GM19023 (cell line): Measurements from ENCODE around the gene ANKRD61.
"Not testable (repeated sequence)": the region's sequence is repeated elsewhere in the genome, so short reads cannot be mapped to it uniquely, and the experiment has no call there.

Experiments used
- ATAC-seq: cut with Tn5 transposase; IDR thresholded peaks from one replicate; pipeline ENCODE4 v1.9.1; 2021; ENCODE audit warnings: mild to moderate bottlenecking, moderate library complexity; ENCODE audit not compliant: unreplicated experiment

Gene ANKRD61

DNA sequence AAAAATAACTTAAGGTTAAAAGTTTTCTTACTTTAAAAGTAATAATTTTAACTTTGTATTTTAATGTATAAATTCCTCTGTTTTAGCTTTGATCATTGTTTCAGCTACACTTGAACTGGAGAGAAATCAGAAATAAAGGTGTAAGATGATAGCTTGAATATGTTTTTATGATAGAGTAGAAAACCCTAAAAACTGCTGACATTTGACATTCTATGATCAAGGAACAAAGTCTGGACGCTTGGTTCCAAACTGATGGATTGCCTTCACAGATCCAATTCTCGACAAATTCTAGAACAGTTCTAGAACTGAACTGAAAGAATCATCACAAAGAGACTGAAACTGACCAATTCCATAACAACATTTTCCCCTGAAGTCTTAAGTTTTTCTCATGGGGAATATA is at the start of gene ANKRD61:
Gene ANKRD61 (plus strand): TSS at position 389 of the 400 bp plus-strand sequence. CDS start 0 bp downstream, at position 389.
- no peak for ATAC-seq

DNA sequence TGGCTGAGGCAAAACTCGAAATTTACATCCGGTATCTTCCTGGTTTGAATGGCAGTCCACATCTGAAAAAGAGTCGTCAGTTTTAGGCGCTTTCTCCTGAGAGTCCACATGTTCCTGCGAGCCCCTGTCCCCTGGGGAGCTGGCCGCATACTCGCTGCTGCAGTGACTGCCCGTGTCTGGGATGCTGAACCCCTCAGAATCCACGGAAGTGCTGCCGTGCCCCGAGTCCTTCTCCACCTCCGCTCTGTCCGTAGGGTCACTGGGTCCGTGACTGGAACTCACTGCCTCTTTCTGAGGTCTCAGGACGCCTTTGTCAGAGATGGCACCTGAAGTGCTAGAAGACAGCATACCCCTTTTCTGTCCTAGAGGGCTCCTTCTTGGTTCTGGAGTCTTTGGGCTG is 44.1 kb upstream of the ANKRD61 start:
- not testable (repeated sequence) for ATAC-seq

DNA sequence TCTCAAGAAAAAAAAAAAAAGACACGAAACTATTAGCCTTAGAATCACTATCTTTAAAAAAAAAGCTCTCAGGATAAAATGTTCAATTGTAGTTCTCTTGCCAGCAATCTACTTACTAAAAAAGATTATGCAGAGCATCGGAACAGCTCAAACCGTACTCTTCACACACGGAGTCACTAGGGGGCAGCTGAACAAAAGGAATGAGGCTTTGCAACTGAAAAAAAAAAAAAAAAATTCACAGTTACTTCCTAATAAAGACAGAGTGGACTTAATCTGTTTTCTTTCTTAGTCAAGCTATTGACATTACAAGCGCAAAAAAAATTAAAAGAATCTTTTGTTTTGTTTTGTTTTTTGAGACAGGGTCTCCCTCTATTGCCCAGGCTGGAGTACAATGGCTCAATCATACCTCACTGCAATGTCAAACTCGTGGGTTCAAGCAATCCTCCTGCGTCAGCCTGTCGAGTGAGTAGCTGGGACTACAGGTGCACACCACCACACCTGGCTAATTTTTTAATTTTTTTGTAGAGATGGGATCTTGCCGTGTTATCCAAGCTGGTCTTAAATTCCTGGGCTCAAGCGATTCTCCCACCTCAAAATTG is 33.9 kb upstream of the ANKRD61 start:
- no peak for ATAC-seq

DNA sequence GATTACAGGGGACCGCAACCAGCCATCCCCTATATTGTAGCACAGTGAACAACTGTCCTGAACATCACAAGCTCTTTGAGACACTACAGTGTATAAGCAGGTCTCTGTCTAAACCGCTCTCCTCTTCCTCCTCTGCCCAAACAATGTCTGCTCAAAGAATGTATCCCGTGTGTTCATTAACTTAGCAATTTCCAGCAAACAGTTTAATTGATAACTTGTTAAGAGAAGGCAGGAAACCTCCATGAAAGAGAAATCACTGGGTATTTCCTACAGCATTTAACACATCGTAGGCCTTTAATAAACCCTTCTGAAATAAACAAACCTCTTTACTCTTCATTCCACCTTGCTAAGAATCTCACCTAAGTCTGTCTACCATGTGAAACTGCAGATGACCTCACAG is 23.8 kb upstream of the ANKRD61 start:
- no peak for ATAC-seq

DNA sequence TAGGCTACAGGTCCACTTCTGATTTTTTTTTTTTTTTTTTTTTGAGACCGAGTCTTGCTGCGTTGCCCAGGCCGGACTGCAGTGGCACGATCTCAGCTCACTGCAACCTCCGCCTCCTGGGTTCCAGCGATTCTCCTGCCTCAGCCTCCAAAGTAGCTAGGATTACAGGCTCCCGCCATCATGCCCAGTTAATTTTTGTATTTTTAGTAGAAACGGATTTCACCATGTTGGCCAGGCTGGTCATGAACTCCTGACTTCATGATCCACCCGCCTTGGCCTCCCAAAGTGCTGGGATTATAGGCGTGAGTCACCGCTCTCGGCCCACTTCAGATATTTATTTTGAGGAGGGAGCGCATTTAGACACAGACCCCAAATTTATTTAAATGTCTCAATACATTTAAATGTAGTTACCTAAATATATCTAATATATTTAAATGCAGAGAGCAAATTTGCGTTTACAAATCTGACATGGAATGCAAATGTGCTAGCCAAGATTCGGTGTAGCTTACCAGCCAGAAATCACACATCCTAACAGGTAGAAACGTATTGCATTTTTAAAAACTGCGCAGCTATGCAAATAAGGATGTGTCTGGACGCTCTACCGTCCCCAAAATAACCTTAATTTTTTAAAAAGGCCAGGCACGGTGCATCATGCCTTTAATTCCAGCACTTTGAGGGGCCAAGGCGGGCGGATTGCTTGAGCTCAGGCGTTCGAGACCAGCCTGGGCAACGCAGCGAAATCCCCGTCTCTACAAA is 23.2 kb upstream of the ANKRD61 start:
- ATAC-seq = not testable (repeated sequence)

DNA sequence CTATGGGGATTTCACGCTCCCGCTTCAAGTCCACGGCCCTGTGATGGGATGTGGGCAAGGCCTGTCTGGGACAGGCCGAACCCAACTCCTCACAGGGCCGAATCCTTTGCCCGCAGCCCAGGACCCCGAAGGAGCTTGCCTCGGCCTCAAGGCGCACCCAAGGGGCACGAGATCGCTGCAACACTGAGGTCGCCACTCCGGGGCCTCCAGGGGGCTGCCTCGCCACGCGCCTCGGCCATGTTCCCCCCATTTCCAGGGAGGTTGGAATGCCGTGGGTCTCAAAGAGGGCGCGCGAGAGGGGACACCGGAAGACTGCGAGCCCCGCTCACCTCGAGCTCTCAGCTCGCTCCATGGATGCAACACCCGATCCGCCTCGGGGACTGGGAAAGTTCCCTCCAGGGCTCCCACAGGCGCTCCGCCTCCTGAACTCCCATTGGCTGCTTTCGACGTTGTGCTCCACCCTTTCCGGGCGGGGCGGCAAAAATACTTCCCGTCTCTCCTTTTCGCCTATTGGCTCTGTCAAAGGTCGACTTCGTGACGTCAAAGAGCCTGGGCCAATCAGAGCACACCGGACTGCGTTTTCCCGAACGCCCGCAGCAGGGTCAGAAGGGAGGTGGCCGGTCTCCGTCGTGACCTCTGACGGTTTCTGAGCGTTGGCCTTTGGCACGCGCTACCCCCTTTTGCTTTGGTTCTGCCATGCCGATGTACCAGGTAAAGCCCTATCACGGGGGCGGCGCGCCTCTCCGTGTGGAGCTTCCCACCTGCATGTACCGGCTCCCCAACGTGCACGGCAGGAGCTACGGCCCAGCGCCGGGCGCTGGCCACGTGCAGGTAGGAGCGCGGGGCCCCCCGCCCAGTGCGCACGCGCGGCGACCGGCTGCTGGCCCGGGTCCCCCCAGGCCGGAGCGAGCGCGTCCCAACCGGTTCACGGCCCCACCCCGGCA is 22.2 kb upstream of the ANKRD61 start, which contains the start of the genes AIMP2 and PMS2:
Gene AIMP2 (plus strand): TSS at position 605 of the 944 bp plus-strand sequence. CDS start 92 bp downstream, at position 697.
Gene PMS2 (minus strand): TSS at position 382 of the 944 bp plus-strand sequence. CDS start 30 bp downstream, at position 352.
- ATAC-seq = peak; percentile 97

DNA sequence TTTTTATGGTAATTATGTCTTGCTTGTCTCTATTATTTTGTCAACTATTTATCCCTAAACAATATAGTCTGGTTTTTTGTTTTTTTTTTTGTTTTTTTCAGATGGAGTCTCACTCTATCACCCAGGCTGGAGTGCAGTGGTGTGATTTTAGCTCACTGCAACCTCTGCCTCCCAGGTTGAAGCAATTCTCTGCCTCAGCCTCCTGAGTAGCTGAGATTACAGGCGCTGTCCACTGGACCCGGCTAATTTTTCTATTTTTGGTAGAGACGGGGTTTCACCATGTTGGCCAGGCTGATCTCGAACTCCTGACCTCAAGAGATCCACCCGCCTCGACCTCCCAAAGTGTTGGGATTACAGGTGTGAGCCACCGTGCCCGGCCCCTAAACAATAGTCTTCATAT is 20.8 kb upstream of the ANKRD61 start:
- ATAC-seq = not testable (repeated sequence)

DNA sequence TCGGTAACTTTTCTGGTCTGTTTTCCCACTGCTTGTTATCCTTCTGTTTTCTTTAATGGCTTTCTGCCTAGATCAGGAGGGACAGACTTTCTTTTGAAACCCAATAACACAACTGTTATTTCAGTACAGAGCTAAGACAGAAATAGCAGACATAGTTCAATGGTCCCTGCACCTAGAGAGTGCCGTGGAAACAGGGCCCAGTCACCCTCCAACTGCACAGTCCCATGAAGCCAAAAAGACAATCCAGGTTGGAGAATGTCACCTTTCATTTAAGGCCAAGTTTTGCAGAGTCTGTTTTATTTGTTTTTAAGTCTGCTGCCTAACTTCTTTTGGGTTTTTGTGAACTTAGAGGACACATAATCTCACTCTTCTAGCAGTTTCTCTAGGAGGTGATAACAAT is 19.6 kb upstream of the ANKRD61 start:
- no peak for ATAC-seq

DNA sequence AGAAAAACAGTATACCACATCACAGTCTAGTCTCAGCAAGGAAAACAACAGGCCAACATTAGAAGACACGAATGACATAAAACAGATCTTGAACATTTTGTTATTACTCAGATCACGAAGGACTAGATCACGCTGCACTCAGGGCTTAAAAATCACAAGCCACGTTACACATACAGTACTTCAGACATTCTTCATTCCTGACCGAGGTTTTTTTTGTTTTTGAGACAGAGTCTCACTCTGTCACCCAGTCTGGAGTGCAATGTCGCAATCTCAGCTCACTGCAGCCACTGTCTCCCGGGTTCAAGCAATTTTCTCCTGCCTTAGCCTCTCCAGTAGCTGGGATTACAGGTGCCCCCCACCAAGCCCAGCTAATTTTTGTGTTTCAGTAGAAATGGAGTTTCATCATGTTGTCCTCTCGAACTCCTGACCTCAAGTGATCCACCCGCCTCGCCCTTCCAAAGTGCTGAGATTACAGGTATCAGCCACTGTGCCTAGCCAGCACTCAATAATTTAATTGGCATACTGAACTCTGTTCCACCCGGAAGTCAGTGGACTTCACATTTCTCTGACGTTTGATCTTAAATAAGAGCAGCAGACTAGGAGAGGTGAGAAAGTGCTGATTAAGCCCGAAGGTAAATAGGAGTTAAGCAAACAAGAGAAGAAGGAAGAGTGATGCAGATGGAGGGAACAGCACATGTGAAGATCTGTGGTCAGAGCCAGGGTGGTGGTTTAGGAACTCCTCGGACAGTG is 18.6 kb upstream of the ANKRD61 start:
- no peak for ATAC-seq

DNA sequence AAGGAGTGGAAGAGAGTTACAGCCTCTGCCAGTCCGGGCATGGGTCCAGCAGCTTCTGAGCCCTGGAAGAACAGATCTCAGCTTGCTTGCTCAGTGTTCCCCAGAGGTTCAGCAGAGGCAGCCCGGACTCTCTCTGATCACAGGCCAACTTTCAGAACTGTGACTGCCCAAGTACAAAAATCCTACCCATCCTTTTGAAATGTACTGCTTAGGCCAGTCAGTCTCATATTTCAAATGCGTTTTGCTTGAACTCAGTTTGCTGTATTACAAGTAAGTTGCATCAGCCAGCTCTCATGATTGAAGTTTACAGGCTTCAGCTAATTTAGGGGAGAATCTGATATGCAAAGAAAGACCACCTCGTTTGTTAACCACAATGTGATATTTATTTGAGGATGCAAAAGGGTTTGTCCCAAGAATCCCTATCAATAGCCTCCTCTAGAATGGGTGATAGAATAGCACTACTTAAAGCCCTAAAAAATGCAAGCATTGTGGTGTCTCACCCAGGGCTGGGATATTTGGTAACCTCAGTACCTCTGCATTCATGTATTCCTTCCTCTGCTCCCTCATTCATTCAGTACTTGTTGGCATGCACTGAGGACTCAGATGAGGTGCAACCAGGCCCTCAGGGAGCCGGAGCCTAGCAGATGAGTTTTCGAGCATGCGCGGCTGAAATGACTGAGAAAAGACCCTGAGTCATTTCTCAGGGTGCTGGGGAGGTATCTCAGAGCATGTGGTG is 15.1 kb upstream of the ANKRD61 start:
- ATAC-seq = no peak

DNA sequence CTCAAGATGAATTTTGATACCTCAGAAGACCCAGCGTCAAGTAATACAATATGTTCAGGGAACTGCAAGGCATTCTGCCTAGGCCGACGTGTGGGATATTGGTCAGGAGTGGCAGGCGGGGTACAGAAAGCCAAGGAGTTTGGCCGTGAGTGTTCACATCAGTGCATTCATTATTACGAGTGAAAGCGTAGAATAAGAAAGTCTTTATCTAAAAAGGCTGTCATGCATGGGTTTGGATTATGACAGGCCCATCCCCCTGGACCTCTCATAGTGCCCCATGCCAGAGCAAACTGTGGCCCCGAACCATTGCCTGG is 14.6 kb upstream of the ANKRD61 start:
- no peak for ATAC-seq

DNA sequence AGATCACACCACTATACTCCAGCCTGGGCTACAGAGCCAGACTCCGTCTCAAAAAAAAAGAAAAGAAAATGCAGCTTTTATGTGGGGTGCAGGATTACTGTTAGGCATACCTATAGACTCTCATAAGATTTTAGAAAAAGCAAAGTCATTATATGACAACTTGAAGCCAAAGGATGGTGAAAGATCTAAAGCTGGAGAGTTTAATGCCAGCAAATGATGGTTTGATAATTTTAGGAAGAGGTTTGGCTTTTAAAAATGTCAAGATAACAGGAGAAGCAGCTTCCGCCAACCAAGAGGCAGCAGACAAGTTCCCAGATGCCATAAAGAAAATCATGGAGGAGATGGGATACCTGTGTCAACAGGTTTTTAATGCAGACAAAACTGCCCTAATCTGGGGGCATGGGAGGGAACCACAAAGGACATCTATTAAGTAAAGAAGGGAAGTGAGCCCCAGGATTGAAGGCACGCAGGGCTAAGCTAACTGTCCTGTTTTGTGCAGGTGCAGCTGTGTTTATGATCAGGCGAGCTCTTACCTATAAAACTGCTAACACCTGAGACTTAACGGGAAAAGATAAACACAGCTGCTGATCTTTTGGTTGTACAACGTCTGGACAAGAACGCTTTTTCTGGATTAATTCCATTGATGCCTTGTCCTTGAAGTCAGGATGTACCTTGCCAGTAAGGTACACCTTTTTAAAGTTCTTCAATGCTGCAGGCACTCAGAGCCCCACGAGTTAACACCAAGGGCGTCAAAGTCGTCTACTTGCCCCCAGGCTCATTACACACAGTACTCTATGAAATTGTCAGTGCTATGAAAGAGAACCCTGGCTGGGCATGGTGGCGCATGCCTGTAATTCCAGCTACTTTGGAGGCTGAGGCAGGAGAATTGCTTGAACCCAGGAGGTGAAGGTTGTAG is 10.5 kb upstream of the ANKRD61 start:
- no peak for ATAC-seq

DNA sequence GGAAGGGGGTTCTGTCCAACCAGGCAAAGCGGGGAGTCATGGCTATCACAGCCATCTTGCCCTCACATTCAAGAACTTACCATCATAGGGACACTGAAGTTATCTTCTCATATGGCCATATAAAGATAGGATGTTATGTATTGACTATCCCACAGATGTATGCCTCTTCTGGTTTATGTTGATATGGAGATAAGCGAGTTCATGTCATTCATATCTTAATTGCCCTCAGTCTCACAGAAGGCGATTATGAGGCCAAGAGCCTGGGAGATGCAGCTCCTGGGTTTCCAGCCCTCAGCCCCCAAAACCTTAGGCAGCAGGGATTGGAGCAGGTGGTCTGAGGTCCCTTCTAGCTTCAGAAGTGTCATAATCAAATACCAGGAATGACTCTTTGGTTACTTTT is 8.5 kb upstream of the ANKRD61 start:
- ATAC-seq = no peak

DNA sequence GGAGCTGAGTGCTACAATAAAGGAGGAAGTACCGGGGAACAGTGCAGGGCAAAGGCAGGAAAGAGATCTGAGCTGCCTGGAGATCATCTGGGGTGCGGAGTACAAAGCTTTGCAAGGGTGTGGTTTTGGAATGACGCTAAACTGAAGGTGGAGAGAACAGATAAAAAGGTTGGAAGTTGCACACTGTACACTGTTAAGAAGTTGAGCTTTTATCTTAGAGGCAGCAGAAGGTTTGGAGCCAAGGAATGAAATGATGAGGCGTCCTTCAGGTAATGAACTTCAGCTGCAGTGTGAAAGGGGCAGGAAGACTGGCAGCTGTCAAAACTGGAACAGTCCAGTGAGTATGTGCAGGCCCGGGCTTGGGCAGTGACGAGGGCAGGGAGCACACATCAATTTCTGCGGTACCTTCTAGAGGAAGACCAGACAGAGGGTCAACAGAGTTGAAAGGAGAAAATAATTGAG is 7.2 kb upstream of the ANKRD61 start:
- ATAC-seq = no peak

DNA sequence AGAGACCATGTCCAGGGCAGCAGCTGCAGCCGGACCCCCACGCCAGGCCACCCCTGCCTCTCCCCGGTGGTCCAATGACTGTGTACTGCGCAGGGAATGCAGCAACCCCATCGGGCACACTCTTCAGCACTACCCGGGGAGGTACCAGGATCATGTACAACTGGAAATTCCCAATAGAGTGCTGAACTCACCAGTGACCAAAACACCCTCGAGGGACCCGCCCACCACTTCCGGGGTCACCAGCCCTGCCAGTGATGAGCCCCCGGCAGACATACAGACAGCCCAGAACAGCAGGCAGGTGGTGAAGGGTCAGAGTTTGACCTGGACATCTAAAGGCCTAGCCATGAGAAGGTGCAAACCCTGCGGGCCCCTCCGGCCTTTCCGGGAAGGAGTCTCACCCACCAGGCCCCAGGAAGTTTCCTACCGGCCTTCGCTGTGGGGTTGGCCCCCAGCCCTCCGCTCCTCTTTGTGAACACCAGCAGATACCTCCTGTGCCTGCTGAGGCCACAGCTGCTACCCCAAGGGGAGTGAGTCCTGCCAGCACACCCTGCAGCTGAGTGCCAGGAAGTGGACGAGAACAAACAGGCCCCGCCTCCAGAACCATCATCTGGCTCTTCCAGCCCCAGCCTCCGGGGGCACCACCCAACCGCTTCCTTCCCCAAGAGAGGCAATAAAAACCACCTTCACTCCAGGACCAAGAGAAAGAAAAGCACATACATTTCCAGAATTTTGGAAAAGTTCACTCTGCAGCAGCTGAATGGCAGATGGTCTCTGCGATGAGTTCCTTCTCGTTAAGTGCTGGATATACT is 5.0 kb upstream of the ANKRD61 start:
- ATAC-seq = peak; percentile 80

DNA sequence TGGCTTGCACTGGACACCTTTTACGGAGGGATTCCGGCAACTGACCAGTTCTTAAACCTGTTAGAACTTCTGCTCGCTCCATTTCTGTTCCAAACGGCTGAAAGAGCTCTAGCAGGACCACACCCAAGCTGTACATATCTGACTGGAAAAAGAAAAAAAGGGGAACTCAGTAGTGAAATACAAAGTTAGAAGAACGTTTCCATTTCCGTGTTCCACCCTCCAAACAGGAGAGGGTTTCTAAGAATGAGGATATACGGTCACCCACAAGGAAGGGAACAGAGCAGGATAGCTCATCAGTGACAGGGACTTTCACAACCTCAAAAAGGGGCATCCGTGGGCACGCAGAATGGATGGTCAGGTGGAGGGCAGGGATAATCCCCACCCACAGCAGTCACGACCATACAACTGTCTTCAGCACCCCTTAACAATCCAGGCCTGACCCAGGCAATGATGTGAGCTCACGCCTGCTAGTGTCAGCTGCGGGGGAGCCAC is 4.3 kb upstream of the ANKRD61 start:
- no peak for ATAC-seq

DNA sequence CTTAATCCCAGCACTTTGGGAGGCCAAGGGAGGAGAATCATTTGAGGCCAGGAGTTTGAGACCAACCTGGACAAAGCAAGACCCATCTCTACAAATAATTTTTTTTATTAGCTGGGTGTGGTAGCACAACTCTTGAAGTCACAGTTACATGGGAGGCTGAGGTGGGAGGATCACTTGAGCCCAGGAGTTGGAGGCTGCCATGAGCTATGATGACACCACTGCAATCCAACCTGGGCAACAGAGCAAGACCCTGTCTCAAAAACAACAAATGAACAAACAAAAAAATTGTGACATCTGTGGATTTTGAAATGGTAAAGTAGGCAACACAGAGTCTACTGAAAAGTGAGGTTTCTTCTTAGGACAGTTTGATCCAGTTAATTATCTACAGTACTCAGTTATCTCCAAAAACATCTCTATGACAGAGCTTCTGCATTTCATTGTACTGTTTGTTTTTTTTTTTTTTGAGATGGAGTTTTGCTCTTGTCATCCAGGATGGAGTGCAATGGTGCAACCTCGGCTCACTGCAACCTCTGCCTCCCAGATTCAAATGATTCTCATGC is 3.3 kb upstream of the ANKRD61 start:
- no peak for ATAC-seq

DNA sequence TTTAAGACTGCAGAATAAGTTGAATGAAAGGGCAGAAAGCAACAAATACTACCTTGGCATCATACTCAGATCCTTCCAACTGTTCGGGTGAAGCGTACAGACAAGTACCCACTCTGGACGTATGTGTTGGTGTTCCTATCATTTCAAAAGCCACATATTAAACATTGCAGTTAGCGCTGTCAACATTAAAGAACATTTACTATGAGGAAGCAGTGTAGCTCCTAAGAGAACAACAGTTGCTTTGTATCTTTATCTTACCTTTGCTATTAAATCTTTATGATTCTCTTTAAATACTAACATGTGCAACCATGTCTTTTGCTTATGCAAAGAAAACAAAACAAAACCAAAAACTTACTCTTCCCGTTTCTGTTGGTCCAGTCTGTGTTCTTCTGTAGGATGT is 2.6 kb upstream of the ANKRD61 start:
- ATAC-seq = no peak
